Activated T-helper 9 cell treated with anti-CD3 and anti-CD28 coated beads, Interleukin-2, amount 50 U/mL, for 16 hours (primary cell): ENCODE data around the gene NEDD4.
"Not testable (repeated sequence)": the region's sequence is repeated elsewhere in the genome, so short reads cannot be mapped to it uniquely, and the experiment has no call there.

Source experiments
- DNase-seq: peaks from one replicate; pipeline ENCODE4 v3.0.0-alpha.2; 2020; ENCODE audit warnings: low read depth

NEDD4 gene

GRCh38 chr15:55954862-55955605 is 38.4 kb downstream of the NEDD4 start:
- DNase-seq = no peak

GRCh38 chr15:55952501-55953274 is 40.7 kb downstream of the NEDD4 start:
- DNase-seq = not testable (repeated sequence)

- DNase-seq = not testable (repeated sequence)
Observed at GRCh38 chr15:55944606-55945005, 48.8 kb downstream of the NEDD4 start.

- DNase-seq = no peak
Observed at GRCh38 chr15:55942332-55942731, 51.1 kb downstream of the NEDD4 start.

GRCh38 chr15:55937040-55937439 is 56.4 kb downstream of the NEDD4 start:
- no peak for DNase-seq

GRCh38 chr15:55928955-55929354 is 64.5 kb downstream of the NEDD4 start:
- DNase-seq = no peak

GRCh38 chr15:55921744-55922143 is 71.7 kb downstream of the NEDD4 start:
- no peak for DNase-seq

GRCh38 chr15:55917881-55918296 is 75.5 kb downstream of the NEDD4 start:
- DNase-seq = no peak

GRCh38 chr15:55916666-55917409 is 76.6 kb downstream of the NEDD4 start:
- no peak for DNase-seq

- DNase-seq = no peak
Observed at GRCh38 chr15:55915876-55916567, 77.4 kb downstream of the NEDD4 start.

- no peak for DNase-seq
Observed at GRCh38 chr15:55915221-55915620, 78.2 kb downstream of the NEDD4 start.

GRCh38 chr15:55914446-55914845 is 79.0 kb downstream of the NEDD4 start:
- no peak for DNase-seq

- DNase-seq = no peak
Observed at GRCh38 chr15:55912982-55913381, 80.4 kb downstream of the NEDD4 start.

GRCh38 chr15:55909036-55909811 is 84.2 kb downstream of the NEDD4 start:
- DNase-seq = no peak

- no peak for DNase-seq
Observed at GRCh38 chr15:55907797-55908196, 85.6 kb downstream of the NEDD4 start.

GRCh38 chr15:55902981-55903380 is 90.4 kb downstream of the NEDD4 start:
- no peak for DNase-seq

- no peak for DNase-seq
Observed at GRCh38 chr15:55900019-55900418, 93.4 kb downstream of the NEDD4 start.

GRCh38 chr15:55899537-55899936 is 93.9 kb downstream of the NEDD4 start:
- no peak for DNase-seq

GRCh38 chr15:55897560-55898336 is 95.7 kb downstream of the NEDD4 start:
- DNase-seq = no peak

GRCh38 chr15:55894399-55894965 is 98.9 kb downstream of the NEDD4 start:
- no peak for DNase-seq
